Omental fat pad (tissue), 4 donors: Measurements from ENCODE around the gene MFSD12. TPM values are rescaled to one million over a fixed set of nuclear protein-coding genes. Genes with fewer than 3 reads are reported as not detected.

Source experiments
- ATAC-seq: fragments of 150-250 bp; one replicate; pipeline ENCODE4 v1.9.1; 2016; ENCODE audit warnings: mild to moderate bottlenecking, moderate library complexity; ENCODE audit not compliant: low FRiP score
- DNase-seq: peaks from one replicate; pipeline ENCODE4 v3.0.0-alpha.2; 2019; ENCODE audit warnings: low spot score
- small RNA-seq: library from RNA; depleted of rRNA; stranded (forward); fragments of <200 nt; gene quantifications from one replicate; pipeline ENCODE3, GENCODE V24; 2016
- total RNA-seq, 4 donors: library from RNA; depleted of rRNA; stranded (reverse); fragments of >200 nt; gene quantifications; one replicate each; pipeline ENCODE4 v1.1.0, GENCODE V29; 2016
- TF ChIP-seq, protein P1 (sequence below), 3 donors: fragments of 450-650 bp; IDR thresholded peaks; one replicate each; pipeline ENCODE4 v1.5.1; 2016 to 2017; ENCODE audit warnings: antibody characterized with exemption in 3 of 3, mild to moderate bottlenecking in 3 of 3, moderate library complexity in 2 of 3

MFSD12 gene
- total RNA-seq, 4 donors from 2014 or later = 27.7 to 127 (median 53.3) TPM

DNA sequence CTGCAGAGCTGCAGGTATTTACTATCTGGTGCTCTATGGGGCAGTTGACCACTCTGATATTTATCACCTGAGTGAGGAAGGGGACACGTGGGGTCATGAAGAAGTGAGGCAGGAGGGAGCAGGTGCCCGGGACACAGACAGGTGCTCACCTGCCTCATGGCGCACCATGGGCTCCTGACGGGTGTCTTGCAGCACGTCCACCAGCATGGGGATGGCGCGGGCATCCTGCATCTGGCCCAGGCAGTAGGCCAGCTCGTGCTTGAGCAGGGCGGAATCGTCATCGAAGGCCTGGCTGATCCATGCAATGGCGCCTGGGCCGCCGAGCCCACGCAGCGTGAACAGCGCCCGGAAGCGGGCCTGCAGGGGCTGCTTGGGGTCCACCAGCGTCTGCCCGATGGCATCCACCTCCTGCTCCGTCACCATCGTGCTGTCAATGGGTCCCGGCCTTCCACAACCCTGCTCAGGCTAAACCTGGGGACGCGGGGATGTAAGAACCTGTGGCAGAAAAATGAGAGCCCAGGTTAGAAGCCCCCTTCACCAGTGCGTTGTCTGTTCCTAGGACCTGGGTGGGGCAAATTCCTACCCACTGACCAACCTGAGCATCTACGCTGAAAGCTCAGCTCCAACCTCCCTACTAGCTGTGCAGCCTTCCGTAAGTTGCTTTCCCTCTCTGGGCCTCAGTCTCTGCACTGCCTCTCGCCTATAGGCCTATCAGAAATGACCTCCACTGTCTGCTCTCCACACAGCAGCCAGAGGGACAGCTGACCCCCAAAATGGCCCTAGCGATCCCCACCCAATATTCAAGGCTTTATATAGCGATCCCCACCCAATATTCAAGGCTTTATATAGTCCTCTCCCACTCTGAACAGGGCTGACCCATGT, 60.8 kb downstream of the MFSD12 start:
- ATAC-seq = no peak

DNA sequence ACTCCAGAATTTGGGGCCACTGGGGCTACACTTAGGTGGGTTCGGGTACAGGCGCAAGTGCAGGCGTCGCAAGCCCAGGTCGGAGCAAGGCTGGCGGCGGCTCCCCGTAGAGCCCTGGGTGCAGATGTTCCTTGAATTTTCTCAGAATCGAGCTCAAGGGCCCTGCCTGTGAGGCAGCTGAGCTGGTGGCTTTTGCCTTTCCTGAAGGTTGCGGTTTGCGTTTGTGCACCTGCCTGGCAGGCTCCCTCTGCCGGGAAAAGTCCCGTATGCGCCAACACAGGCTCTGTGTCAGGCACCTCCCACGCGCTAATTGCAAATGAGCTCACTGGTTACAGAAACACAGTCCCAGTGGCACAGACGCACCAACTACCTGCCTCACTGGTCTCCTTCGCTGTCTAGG, 62.8 kb downstream of the MFSD12 start:
- ATAC-seq (no peak), DNase-seq (no peak)
- TF ChIP-seq, protein P1, sequence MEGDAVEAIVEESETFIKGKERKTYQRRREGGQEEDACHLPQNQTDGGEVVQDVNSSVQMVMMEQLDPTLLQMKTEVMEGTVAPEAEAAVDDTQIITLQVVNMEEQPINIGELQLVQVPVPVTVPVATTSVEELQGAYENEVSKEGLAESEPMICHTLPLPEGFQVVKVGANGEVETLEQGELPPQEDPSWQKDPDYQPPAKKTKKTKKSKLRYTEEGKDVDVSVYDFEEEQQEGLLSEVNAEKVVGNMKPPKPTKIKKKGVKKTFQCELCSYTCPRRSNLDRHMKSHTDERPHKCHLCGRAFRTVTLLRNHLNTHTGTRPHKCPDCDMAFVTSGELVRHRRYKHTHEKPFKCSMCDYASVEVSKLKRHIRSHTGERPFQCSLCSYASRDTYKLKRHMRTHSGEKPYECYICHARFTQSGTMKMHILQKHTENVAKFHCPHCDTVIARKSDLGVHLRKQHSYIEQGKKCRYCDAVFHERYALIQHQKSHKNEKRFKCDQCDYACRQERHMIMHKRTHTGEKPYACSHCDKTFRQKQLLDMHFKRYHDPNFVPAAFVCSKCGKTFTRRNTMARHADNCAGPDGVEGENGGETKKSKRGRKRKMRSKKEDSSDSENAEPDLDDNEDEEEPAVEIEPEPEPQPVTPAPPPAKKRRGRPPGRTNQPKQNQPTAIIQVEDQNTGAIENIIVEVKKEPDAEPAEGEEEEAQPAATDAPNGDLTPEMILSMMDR (IDR thresholded peaks at IDR 0.05) = no peak

More for the DNA sequence above, 60.8 kb downstream of the MFSD12 start:
- TF ChIP-seq, protein P1 (IDR thresholded peaks at IDR 0.05) = no peak
- DNase-seq = no peak

Small RNA genes within 50 kb of the gene (small RNA-seq; reads per million reads assigned to genes)
- gene AC005786.1 (not detected), gene RF00212 (not detected)

Other genes with a start within 250 kb of the MFSD12 start
- 10 to 100 TPM; 55.7 to 84.5 (median 65.5) TPM for gene NFIC, start 191.0 kb downstream of the MFSD12 start, total RNA-seq
- not detected for gene SMIM24, start 77.1 kb downstream of the MFSD12 start, total RNA-seq
- not detected for gene SMIM44, start 74.1 kb downstream of the MFSD12 start, total RNA-seq
- 10 to 100 TPM; 11.7 to 28.1 (median 13.0) TPM for gene DOHH, start 56.9 kb downstream of the MFSD12 start, total RNA-seq
- gene FZR1, start 51.3 kb downstream of the MFSD12 start, total RNA-seq = 10 to 100 TPM; 10.0 to 33.1 (median 15.3) TPM
- 1 to 10 TPM in 1 of 4 donors, not detected in 3; 1.4 TPM for gene TEKTIP1, start 18.4 kb downstream of the MFSD12 start, total RNA-seq
- 10 to 100 TPM; 60.4 to 95.8 (median 66.5) TPM for gene HMG20B, start 15.4 kb upstream of the MFSD12 start, total RNA-seq
- 1 to 10 TPM in 2 of 4 donors, under 1 TPM in 2; 0.56 to 3.0 (median 1.0) TPM for gene GIPC3, start 27.9 kb upstream of the MFSD12 start, total RNA-seq
- gene TBXA2R, start 49.3 kb upstream of the MFSD12 start, total RNA-seq = 1 to 10 TPM in 2 of 4 donors, under 1 TPM in 2; 0.65 to 1.8 (median 1.1) TPM
- gene CACTIN, start 69.2 kb upstream of the MFSD12 start, total RNA-seq = 10 to 100 TPM; 14.4 to 31.1 (median 22.5) TPM
- 10 to 100 TPM; 16.1 to 21.1 (median 17.4) TPM for gene PIP5K1C, start 142.9 kb upstream of the MFSD12 start, total RNA-seq
- gene TJP3, start 150.8 kb upstream of the MFSD12 start, total RNA-seq = 1 to 10 TPM in 1 of 4 donors, under 1 TPM in 2, not detected in 1; 0.60 to 1.2 (median 0.88) TPM
- 10 to 100 TPM; 13.5 to 24.1 (median 18.7) TPM for gene APBA3, start 204.1 kb upstream of the MFSD12 start, total RNA-seq
- 10 to 100 TPM; 52.4 to 76.3 (median 68.0) TPM for gene MRPL54, start 205.1 kb upstream of the MFSD12 start, total RNA-seq
- gene RAX2, start 214.6 kb upstream of the MFSD12 start, total RNA-seq = under 1 TPM in 1 of 4 donors, not detected in 3; 0.19 TPM
- gene MATK, start 228.8 kb upstream of the MFSD12 start, total RNA-seq = 10 to 100 TPM in 1 of 4 donors, 1 to 10 TPM in 2, under 1 TPM in 1; 0.74 to 29.3 (median 3.3) TPM